Vagina (tissue), 2 donors: Measurements from ENCODE around the gene PPFIBP1.

Experiments
- POLR2A ChIP-seq, 2 donors: fragments of 450-650 bp; IDR thresholded peaks; one replicate each; pipeline ENCODE4 v1.6.1; 2017; ENCODE audit warnings: antibody characterized with exemption in 2 of 2, mild to moderate bottlenecking in 2 of 2, moderate library complexity in 2 of 2
- POLR2AphosphoS5 ChIP-seq, 2 donors: sonication (generic); formaldehyde crosslinking; IDR thresholded peaks; one replicate each; pipeline ENCODE4 v1.9.0; 2017; ENCODE audit warnings: antibody characterized with exemption in 2 of 2, mild to moderate bottlenecking in 2 of 2, low read depth in 1 of 2; ENCODE audit not compliant: insufficient read depth in 1 of 2
- TF ChIP-seq, protein P1 (sequence below), 3 experiments: fragments of 450-650 bp in 2 of 3; fragments of 200-600 bp in 1 of 3; sonication (generic) in 1 of 3; IDR thresholded peaks; one replicate each; pipeline ENCODE4 v1.5.1; 2017 to 2019; ENCODE audit warnings: antibody characterized with exemption in 3 of 3, mild to moderate bottlenecking in 2 of 3, moderate library complexity in 2 of 3

DNA sequence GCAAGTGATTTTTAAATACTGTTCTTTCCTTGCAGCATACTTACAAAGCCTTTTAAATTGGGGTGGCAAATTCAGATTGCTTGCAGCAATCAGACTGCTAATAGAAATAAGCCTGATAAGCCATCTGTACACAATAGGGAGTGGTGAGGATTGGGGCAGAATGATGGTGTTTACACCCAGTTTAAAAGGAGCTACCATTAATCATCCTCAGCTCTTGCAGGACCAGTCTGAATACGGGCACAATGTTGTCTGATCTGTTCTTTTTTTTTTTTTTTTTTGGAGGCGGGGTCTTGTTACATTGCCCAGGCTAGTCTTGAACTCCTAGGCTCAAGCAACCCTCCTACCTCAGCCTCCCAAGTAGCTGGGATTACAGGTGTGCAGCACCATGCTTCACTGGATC, 122.1 kb downstream of the PPFIBP1 start:
- TF ChIP-seq POLR2A (IDR thresholded peaks at IDR 0.05) (no peak), POLR2AphosphoS5 (IDR thresholded peaks at IDR 0.05; ENCODE audit: insufficient read depth in 1 of 2, low read depth in 1 of 2) (no peak)
- TF ChIP-seq, protein P1, sequence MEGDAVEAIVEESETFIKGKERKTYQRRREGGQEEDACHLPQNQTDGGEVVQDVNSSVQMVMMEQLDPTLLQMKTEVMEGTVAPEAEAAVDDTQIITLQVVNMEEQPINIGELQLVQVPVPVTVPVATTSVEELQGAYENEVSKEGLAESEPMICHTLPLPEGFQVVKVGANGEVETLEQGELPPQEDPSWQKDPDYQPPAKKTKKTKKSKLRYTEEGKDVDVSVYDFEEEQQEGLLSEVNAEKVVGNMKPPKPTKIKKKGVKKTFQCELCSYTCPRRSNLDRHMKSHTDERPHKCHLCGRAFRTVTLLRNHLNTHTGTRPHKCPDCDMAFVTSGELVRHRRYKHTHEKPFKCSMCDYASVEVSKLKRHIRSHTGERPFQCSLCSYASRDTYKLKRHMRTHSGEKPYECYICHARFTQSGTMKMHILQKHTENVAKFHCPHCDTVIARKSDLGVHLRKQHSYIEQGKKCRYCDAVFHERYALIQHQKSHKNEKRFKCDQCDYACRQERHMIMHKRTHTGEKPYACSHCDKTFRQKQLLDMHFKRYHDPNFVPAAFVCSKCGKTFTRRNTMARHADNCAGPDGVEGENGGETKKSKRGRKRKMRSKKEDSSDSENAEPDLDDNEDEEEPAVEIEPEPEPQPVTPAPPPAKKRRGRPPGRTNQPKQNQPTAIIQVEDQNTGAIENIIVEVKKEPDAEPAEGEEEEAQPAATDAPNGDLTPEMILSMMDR (IDR thresholded peaks at IDR 0.05), result no peak
